Ishikawa (cell line): ENCODE results near the gene PDZD2.

Experiments
- CREB1 ChIP-seq: IDR thresholded peaks from 2 replicates; pipeline ENCODE4 v1.6.1; 2012; ENCODE audit warnings: low read depth
- EGR1 ChIP-seq: IDR thresholded peaks from 2 replicates; pipeline ENCODE4 v1.6.1; 2012
- EP300 ChIP-seq: IDR thresholded peaks from 2 replicates; pipeline ENCODE4 v1.6.1; 2012; ENCODE audit warnings: borderline replicate concordance
- MAX ChIP-seq: IDR thresholded peaks from 2 replicates; pipeline ENCODE4 v1.6.1; 2012
- NFIC ChIP-seq: IDR thresholded peaks from 2 replicates; pipeline ENCODE4 v1.6.1; 2012
- RAD21 ChIP-seq: IDR thresholded peaks from 2 replicates; pipeline ENCODE4 v1.6.1; 2012; ENCODE audit warnings: low read depth
- REST ChIP-seq: IDR thresholded peaks from 2 replicates; pipeline ENCODE4 v1.6.1; 2012; ENCODE audit warnings: low read depth, mild to moderate bottlenecking
- USF1 ChIP-seq: IDR thresholded peaks from 2 replicates; pipeline ENCODE4 v1.6.1; 2012
- YY1 ChIP-seq: IDR thresholded peaks from 2 replicates; pipeline ENCODE4 v1.6.1; 2012; ENCODE audit warnings: low read depth
- ZBTB7A ChIP-seq: IDR thresholded peaks from 2 replicates; pipeline ENCODE4 v1.6.1; 2012; ENCODE audit warnings: low read depth

DNA sequence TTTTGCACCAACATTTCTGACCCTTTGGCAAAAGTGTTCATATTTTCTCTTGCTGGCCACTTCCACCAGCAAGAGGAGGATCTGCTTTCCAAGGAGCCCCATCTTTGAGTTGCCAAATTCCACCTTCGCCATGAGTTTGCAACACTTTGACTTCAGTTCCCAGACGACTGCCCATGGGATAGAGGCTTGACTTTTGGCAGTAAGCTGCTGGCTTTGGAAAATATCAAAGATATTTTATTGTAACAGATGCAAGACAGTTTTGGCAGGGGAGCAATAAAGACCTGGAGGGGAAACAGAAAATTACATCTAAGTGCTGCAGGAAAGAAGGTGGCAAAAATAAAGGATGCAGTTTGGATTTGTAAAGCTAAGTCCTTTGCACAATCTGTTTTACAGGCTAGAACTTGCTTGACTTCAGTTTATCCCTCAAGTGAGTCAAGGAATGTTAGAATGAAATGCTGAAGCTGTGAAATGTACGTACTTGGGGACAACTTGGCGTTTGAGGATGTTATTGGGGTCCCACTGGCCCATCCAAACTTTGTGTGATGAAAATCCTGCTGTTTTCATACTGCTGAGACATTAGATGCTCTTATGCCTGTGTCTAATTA is 302.3 kb downstream of the PDZD2 start:
- TF ChIP-seq CREB1 (no peak), USF1 (no peak), EP300 (no peak), YY1 (no peak), MAX (no peak), EGR1 (no peak), NFIC (no peak), ZBTB7A (no peak), REST (no peak), RAD21 (no peak)
